ENCODE data around the gene RNF207. TPM values are rescaled to one million over a fixed set of nuclear protein-coding genes. Genes with fewer than 3 reads are reported as not detected.
A peak's percentile ranks its signal among the peaks of the same experiment; 100 is the strongest.

Gene RNF207
- total RNA-seq, 1 experiment from 2014 or later, result 115 TPM

DNA sequence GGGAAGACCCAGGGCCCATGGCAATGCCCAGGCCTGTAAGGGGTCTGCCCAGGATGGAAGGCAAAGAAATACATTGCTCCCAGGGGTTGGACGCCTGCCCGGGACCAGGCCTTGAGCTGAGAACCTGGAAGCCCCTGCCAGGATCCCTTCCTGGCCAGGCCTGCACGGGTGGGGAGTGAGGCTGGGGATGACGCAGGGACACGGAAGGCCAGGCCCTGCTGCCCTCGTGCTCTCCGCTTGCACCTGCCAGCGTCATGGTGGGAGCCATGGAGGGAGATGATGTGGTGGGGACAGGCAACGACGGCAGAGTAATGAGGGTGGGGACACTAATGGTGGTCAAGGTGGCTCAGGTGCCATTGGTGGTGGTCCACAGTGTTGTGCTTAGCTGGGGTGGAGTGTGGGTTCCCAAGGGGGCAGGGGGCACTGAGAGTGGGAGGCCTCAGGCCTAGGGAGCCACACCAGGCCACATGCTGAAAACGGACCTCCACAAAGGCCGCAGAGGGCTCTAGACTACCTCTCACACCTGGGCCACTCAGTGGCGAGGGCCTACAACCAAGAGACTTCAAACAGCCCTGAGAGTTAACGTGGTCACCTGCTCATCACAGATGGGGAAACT, 42.4 kb downstream of the RNF207 start:
- Histone ChIP-seq H3K27me3 (ENCODE audit: control insufficient read depth, insufficient read depth, low read length) (no peaks in the 10 kb centered on the region; the same call in 1 of the 2 replicates), H3K4me3 (ENCODE audit: low read depth in 2 of 2, low read length in 2 of 2) (no peak overlapping the region), H3K9me3 (ENCODE audit: control insufficient read depth, insufficient read depth, low read depth, low read length) (no peaks in the 10 kb centered on the region), H3K27ac (ENCODE audit: low read length) (no peak overlapping the region), H3K4me1 (ENCODE audit: control insufficient read depth, insufficient read depth, low read length) (peaks cover 10% of the 10 kb centered on the region), H3K36me3 (ENCODE audit: control insufficient read depth, insufficient read depth, low read length) (no peaks in the 10 kb centered on the region)
- intact Hi-C loops (cut with micrococcal nuclease; ENCODE audit: unreplicated experiment), result loop anchor here (5.0 kb wide), 2 partner anchors 164 to 229 kb away; no protein-coding TSS in a partner anchor
- no peak for TF ChIP-seq POLR2AphosphoS5 (IDR thresholded peaks at IDR 0.05; ENCODE audit: low read depth, low read length)
- ChIA-PET CTCF (interaction anchor here (0.5 to 3.3 kb wide), 5 partner anchors 94 to 1672 kb away, joined by 3 to 29 read pairs (median 4); no protein-coding TSS in a partner anchor), POLR2A (interaction anchor here (0.6 kb wide), 1 partner anchor 43 kb away, joined by 6 read pairs; no protein-coding TSS in a partner anchor)
- DNase-seq (ENCODE audit: low read depth, low spot score) (no peak), ATAC-seq (no peak)
- no TSS peak for BruUV-seq (replicated peaks)
- in situ Hi-C loops (cut with HindIII; ENCODE audit: low pct_unique_long_range_greater_than_20kb, low sequenced_read_pairs), result no loop called here

- ATAC-seq (peak; percentile 62), DNase-seq (ENCODE audit: low read depth, low spot score) (no peak)
- BruUV-seq (replicated peaks), result no TSS peak
- H3K27me3 ChIP-seq (ENCODE audit: control insufficient read depth, insufficient read depth, low read length), result no peaks in the 10 kb centered on the region; the same call in 1 of the 2 replicates
- no peaks in the 10 kb centered on the region for H3K36me3 ChIP-seq (ENCODE audit: control insufficient read depth, insufficient read depth, low read length)
- peak overlapping the region; percentile 37 to 40 for H3K4me3 ChIP-seq (ENCODE audit: low read depth in 2 of 2, low read length in 2 of 2)
- ChIA-PET CTCF (interaction anchor here (0.5 kb wide), 1 partner anchor 109 kb away, joined by 4 read pairs; no protein-coding TSS in a partner anchor), POLR2A (interaction anchor here (0.6 kb wide), 1 partner anchor 44 kb away, joined by 6 read pairs; no protein-coding TSS in a partner anchor)
- peaks cover 10% of the 10 kb centered on the region for H3K4me1 ChIP-seq (ENCODE audit: control insufficient read depth, insufficient read depth, low read length)
- intact Hi-C loops (cut with micrococcal nuclease; ENCODE audit: unreplicated experiment) (loop anchor here (5.0 kb wide), 2 partner anchors 163 to 228 kb away; no protein-coding TSS in a partner anchor), in situ Hi-C loops (cut with HindIII; ENCODE audit: low pct_unique_long_range_greater_than_20kb, low sequenced_read_pairs) (no loop called here)
- H3K9me3 ChIP-seq (ENCODE audit: control insufficient read depth, insufficient read depth, low read depth, low read length), result no peaks in the 10 kb centered on the region
- H3K27ac ChIP-seq (ENCODE audit: low read length), result no peak overlapping the region
- TF ChIP-seq, protein P1, sequence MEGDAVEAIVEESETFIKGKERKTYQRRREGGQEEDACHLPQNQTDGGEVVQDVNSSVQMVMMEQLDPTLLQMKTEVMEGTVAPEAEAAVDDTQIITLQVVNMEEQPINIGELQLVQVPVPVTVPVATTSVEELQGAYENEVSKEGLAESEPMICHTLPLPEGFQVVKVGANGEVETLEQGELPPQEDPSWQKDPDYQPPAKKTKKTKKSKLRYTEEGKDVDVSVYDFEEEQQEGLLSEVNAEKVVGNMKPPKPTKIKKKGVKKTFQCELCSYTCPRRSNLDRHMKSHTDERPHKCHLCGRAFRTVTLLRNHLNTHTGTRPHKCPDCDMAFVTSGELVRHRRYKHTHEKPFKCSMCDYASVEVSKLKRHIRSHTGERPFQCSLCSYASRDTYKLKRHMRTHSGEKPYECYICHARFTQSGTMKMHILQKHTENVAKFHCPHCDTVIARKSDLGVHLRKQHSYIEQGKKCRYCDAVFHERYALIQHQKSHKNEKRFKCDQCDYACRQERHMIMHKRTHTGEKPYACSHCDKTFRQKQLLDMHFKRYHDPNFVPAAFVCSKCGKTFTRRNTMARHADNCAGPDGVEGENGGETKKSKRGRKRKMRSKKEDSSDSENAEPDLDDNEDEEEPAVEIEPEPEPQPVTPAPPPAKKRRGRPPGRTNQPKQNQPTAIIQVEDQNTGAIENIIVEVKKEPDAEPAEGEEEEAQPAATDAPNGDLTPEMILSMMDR (IDR thresholded peaks at IDR 0.05), result no peak; the same call in 1 of the 2 replicates
- TF ChIP-seq SIN3A (IDR thresholded peaks at IDR 0.05; ENCODE audit: borderline replicate concordance, insufficient read depth, low read depth, low read length), result no peak; the same call in 1 of the 2 replicates
- no peak for TF ChIP-seq POLR2AphosphoS5 (IDR thresholded peaks at IDR 0.05; ENCODE audit: low read depth, low read length)
- no peak for TF ChIP-seq TCF7L2 (IDR thresholded peaks at IDR 0.05; ENCODE audit: low read depth, low read length)
- TF ChIP-seq, protein P2, sequence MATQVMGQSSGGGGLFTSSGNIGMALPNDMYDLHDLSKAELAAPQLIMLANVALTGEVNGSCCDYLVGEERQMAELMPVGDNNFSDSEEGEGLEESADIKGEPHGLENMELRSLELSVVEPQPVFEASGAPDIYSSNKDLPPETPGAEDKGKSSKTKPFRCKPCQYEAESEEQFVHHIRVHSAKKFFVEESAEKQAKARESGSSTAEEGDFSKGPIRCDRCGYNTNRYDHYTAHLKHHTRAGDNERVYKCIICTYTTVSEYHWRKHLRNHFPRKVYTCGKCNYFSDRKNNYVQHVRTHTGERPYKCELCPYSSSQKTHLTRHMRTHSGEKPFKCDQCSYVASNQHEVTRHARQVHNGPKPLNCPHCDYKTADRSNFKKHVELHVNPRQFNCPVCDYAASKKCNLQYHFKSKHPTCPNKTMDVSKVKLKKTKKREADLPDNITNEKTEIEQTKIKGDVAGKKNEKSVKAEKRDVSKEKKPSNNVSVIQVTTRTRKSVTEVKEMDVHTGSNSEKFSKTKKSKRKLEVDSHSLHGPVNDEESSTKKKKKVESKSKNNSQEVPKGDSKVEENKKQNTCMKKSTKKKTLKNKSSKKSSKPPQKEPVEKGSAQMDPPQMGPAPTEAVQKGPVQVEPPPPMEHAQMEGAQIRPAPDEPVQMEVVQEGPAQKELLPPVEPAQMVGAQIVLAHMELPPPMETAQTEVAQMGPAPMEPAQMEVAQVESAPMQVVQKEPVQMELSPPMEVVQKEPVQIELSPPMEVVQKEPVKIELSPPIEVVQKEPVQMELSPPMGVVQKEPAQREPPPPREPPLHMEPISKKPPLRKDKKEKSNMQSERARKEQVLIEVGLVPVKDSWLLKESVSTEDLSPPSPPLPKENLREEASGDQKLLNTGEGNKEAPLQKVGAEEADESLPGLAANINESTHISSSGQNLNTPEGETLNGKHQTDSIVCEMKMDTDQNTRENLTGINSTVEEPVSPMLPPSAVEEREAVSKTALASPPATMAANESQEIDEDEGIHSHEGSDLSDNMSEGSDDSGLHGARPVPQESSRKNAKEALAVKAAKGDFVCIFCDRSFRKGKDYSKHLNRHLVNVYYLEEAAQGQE (IDR thresholded peaks at IDR 0.05; ENCODE audit: insufficient read depth in 1 of 2, low read depth in 2 of 2, low read length in 1 of 2), result 0 out of 4 replicates have a peak, but pooled peaks of 1 of the 2 experiments have one; percentile 42
These were observed 43.2 kb downstream of the RNF207 start for GRCh38 chr1:6248932-6249738.

Measured in Panc1 (cell line).